A673 (cell line): ENCODE data around the gene NUP93. TPM values are rescaled to one million over a fixed set of nuclear protein-coding genes. Genes with fewer than 3 reads are reported as not detected.
"Not testable (repeated sequence)": the region's sequence is repeated elsewhere in the genome, so short reads cannot be mapped to it uniquely, and the experiment has no call there.

Experiments
- BruUV-seq: library from RNA; stranded (reverse); fragments of 400-500 nt; replicated peaks from 2 replicates; lab custom pipeline; 2021; lab: Mats Ljungman, UMichigan
- CTCF ChIA-PET: fragments of 300-600 bp; sonication (Branson Sonifier 250); formaldehyde crosslinking; loops from one replicate; lab custom pipeline; 2022; ENCODE audit warnings: antibody characterized with exemption; lab: Charles Lee
- POLR2A ChIA-PET: fragments of 300-600 bp; sonication (Branson Sonifier 250); formaldehyde crosslinking; loops from one replicate; lab custom pipeline; 2022; ENCODE audit warnings: antibody characterized with exemption; ENCODE audit not compliant: low non-redundant PET; lab: Charles Lee
- DNase-seq: peaks from one replicate; pipeline ENCODE4 v3.0.0-alpha.2; 2015; ENCODE audit warnings: low spot score
- H3K27ac ChIP-seq: fragments of 200-600 bp; sonication (generic); 2 replicates; pipeline ENCODE4 v1.5.1; 2016; ENCODE audit warnings: mixed run types, low read depth, mild to moderate bottlenecking, mixed read lengths, antibody characterized with exemption, low read length; ENCODE audit not compliant: poor library complexity, severe bottlenecking
- H3K27me3 ChIP-seq: fragments of 200-600 bp; sonication (generic); replicated peaks from 2 replicates; pipeline ENCODE4 v1.6.1; 2017; ENCODE audit warnings: mixed run types, low read depth, mild to moderate bottlenecking, mixed read lengths, antibody characterized with exemption, low read length; ENCODE audit not compliant: insufficient read depth, poor library complexity
- H3K36me3 ChIP-seq: fragments of 200-600 bp; sonication (generic); 2 replicates; pipeline ENCODE4 v1.6.1; 2016; ENCODE audit warnings: mixed run types, mild to moderate bottlenecking, mixed read lengths, antibody characterized with exemption, low read length; ENCODE audit not compliant: insufficient read depth, poor library complexity, severe bottlenecking
- H3K4me1 ChIP-seq: fragments of 200-600 bp; sonication (generic); 2 replicates; pipeline ENCODE4 v1.6.1; 2017; ENCODE audit warnings: mixed run types, mild to moderate bottlenecking, mixed read lengths, antibody characterized with exemption, low read length; ENCODE audit not compliant: insufficient read depth, poor library complexity, severe bottlenecking
- H3K4me3 ChIP-seq: fragments of 200-600 bp; sonication (generic); 2 replicates; pipeline ENCODE4 v1.5.1; 2016; ENCODE audit warnings: low read depth, mixed run types, mild to moderate bottlenecking, mixed read lengths, low read length; ENCODE audit not compliant: poor library complexity, severe bottlenecking
- H3K9me3 ChIP-seq: fragments of 200-600 bp; sonication (generic); 2 replicates; pipeline ENCODE4 v1.6.1; 2016; ENCODE audit warnings: mixed run types, low read depth, mild to moderate bottlenecking, mixed read lengths, antibody characterized with exemption, low read length; ENCODE audit not compliant: poor library complexity, severe bottlenecking
- EZH2 ChIP-seq: fragments of 200-600 bp; sonication (generic); IDR thresholded peaks from 2 replicates; pipeline ENCODE4 v1.6.1; 2017; ENCODE audit warnings: borderline replicate concordance, low read depth, mild to moderate bottlenecking, mixed read lengths, antibody characterized with exemption, low read length; ENCODE audit not compliant: poor library complexity, severe bottlenecking
- intact Hi-C: fragments of 100-400 bp; cut with micrococcal nuclease; formaldehyde crosslinking; loops from one replicate; pipeline ENCODE4 v1.10.0; 2022; ENCODE audit not compliant: unreplicated experiment
- total RNA-seq: library from RNA; stranded (reverse); gene quantifications from 2 replicates; pipeline ENCODE4 v1.2.3, GENCODE V29; 2021
- TF ChIP-seq, protein P1 (sequence below): fragments of 300-800, 200-600 bp; sonication (generic); conservative IDR thresholded peaks from 2 replicates; pipeline ENCODE4 v1.5.1; 2017; ENCODE audit warnings: low read depth, mild to moderate bottlenecking, antibody characterized with exemption, low read length, moderate library complexity, mixed read lengths

Gene NUP93
- total RNA-seq, 1 experiment from 2014 or later = 155 TPM

DNA sequence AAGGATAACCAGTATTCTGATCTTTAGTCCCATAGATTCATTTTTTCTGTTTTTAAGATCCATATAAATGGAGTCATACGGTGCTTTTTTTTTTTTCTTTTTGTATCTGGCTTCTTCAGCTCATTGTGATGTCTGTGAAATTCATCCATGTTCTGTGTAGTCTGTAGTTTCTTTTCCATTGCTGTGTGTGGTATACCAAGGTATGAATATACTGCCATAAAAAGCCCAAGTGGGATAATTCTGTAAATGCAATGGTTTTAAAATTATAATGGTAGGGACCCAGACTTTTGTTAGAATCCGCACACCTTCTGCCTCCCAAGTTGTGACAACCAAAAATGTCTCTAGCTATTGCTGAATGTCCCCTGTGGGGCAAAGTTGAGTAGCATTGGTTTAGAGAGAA, 7.6 kb downstream of the NUP93 start:
- Histone ChIP-seq H3K4me3 (no peak overlapping the region), H3K27ac (no peak overlapping the region), H3K36me3 (no peaks in the 10 kb centered on the region), H3K9me3 (no peaks in the 10 kb centered on the region), H3K4me1 (no peaks in the 10 kb centered on the region), H3K27me3 (no peaks in the 10 kb centered on the region)
- no TSS peak for BruUV-seq
- intact Hi-C loops = no loop called here
- POLR2A ChIA-PET = no interaction called here
- CTCF ChIA-PET = no interaction called here
- DNase-seq = no peak
- TF ChIP-seq, protein P1, sequence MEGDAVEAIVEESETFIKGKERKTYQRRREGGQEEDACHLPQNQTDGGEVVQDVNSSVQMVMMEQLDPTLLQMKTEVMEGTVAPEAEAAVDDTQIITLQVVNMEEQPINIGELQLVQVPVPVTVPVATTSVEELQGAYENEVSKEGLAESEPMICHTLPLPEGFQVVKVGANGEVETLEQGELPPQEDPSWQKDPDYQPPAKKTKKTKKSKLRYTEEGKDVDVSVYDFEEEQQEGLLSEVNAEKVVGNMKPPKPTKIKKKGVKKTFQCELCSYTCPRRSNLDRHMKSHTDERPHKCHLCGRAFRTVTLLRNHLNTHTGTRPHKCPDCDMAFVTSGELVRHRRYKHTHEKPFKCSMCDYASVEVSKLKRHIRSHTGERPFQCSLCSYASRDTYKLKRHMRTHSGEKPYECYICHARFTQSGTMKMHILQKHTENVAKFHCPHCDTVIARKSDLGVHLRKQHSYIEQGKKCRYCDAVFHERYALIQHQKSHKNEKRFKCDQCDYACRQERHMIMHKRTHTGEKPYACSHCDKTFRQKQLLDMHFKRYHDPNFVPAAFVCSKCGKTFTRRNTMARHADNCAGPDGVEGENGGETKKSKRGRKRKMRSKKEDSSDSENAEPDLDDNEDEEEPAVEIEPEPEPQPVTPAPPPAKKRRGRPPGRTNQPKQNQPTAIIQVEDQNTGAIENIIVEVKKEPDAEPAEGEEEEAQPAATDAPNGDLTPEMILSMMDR = no peak
- TF ChIP-seq EZH2 = no peak

DNA sequence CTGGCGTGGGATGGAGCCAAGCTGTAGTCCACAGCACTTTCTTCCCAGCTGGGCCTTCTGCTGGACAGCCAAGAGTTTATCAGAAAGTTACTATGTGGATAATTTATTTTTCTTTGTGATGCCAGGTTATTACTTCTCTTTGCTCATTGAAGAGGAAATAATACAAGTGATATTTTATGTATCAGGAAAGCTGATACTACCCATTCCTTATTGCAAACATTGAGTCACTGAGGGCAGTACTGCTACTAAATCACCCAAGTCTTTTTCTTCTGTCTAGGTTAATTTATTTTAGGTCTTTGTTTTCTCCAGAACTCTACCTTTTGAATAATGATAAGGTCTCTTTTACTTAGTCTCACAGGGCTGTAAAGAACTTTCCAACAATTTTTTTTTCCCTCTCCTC, 8.3 kb downstream of the NUP93 start:
- no peaks in the 10 kb centered on the region for H3K4me1 ChIP-seq
- no peak overlapping the region for H3K4me3 ChIP-seq
- TF ChIP-seq EZH2 = no peak
- TF ChIP-seq, protein P1 = no peak
- no peaks in the 10 kb centered on the region for H3K27me3 ChIP-seq
- H3K36me3 ChIP-seq = no peaks in the 10 kb centered on the region
- H3K9me3 ChIP-seq = no peaks in the 10 kb centered on the region
- H3K27ac ChIP-seq = no peak overlapping the region
- no peak for DNase-seq
- CTCF ChIA-PET = no interaction called here
- POLR2A ChIA-PET = no interaction called here
- no TSS peak for BruUV-seq
- intact Hi-C loops = no loop called here

DNA sequence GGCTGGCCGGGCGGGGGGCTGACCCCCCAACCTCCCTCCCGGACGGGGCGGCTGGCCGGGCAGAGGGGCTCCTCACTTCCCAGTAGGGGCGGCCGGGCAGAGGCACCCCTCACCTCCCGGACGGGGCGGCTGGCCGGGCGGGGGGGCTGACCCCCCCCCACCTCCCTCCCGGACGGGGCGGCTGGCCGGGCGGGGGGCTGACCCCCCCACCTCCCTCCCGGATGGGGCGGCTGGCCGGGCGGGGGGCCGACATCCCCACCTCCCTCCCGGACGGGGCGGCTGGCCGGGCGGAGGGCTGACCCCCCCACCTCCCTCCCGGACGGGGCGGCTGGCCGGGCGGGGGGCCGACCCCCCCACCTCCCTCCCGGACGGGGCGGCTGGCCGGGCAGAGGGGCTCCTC, 9.4 kb downstream of the NUP93 start:
- DNase-seq, BruUV-seq, CTCF ChIA-PET: not testable (repeated sequence)

DNA sequence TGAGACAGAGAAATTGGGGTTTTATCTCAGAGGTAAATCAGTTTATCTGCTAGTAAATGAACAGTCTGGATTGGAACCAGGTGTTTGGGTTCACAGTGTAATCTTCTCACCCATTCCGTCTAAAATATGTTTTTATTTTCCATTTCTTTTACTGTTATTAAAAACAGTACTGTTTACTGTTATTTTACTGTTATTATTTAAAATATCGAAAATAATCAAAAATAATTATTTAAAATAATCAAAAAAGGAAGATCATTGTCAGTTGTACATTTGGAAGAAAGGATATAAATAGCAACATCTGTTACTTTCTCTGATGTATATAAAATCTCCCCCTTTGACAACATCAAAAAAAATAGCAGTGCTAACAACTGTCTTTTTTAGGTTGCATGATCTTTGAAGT, 11.5 kb downstream of the NUP93 start:
- no peaks in the 10 kb centered on the region for H3K36me3 ChIP-seq
- no peak for DNase-seq
- no peaks in the 10 kb centered on the region for H3K9me3 ChIP-seq
- TF ChIP-seq EZH2 = no peak
- TF ChIP-seq, protein P1 = no peak
- BruUV-seq = no TSS peak
- no peaks in the 10 kb centered on the region for H3K4me1 ChIP-seq
- CTCF ChIA-PET = no interaction called here
- no peak overlapping the region for H3K27ac ChIP-seq
- H3K27me3 ChIP-seq = no peaks in the 10 kb centered on the region
- H3K4me3 ChIP-seq = no peak overlapping the region
- POLR2A ChIA-PET = no interaction called here
- intact Hi-C loops = no loop called here

More for the DNA sequence above, 9.4 kb downstream of the NUP93 start:
- H3K36me3 ChIP-seq, H3K4me3 ChIP-seq, POLR2A ChIA-PET, intact Hi-C loops, H3K9me3 ChIP-seq, H3K27ac ChIP-seq, H3K27me3 ChIP-seq, H3K4me1 ChIP-seq: not testable (repeated sequence)
